Body of pancreas (tissue), 4 donors: Measurements from ENCODE around the gene ACVR1C.

Source experiments
- CTCF ChIP-seq, 7 experiments: fragments of 450-650 bp in 4 of 7; fragments of 200-600 bp in 3 of 7; sonication (generic) in 3 of 7; IDR thresholded peaks; one replicate each; pipeline ENCODE4 v1.5.1; 2016 to 2019; ENCODE audit warnings: antibody characterized with exemption in 7 of 7
- POLR2A ChIP-seq, 3 donors: fragments of 450-650 bp; IDR thresholded peaks; one replicate each; pipeline ENCODE4 v1.6.1; 2016; ENCODE audit warnings: antibody characterized with exemption in 3 of 3, mild to moderate bottlenecking in 2 of 3

GRCh38 chr2:157508676-157509075, 120.0 kb downstream of the ACVR1C start:
- TF ChIP-seq CTCF (IDR thresholded peaks at IDR 0.05) (no peak), POLR2A (IDR thresholded peaks at IDR 0.05) (no peak)
